Measurements from ENCODE around the gene NKX2-4. TPM values are rescaled to one million over a fixed set of nuclear protein-coding genes. Genes with fewer than 3 reads are reported as not detected.
"Not testable (repeated sequence)": the region's sequence is repeated elsewhere in the genome, so short reads cannot be mapped to it uniquely, and the experiment has no call there.

NKX2-4 gene
- total RNA-seq, 4 donors from 2014 or later, result not detected

- intact Hi-C loops (cut with DNase I; ENCODE audit: low total_unique reads), result no loop called here
- no peaks in the 10 kb centered on the region for H3K4me1 ChIP-seq
- no peaks in the 10 kb centered on the region for H3K36me3 ChIP-seq
- H3K4me3 ChIP-seq, result no peak overlapping the region
- H3K9me3 ChIP-seq, result peaks cover 0 to 7% of the 10 kb centered on the region in 2 donors
- TF ChIP-seq CTCF (IDR thresholded peaks at IDR 0.05), result no peak
- no peak for TF ChIP-seq POLR2A (IDR thresholded peaks at IDR 0.05)
- H3K27me3 ChIP-seq, result no peaks in the 10 kb centered on the region
- no peak for DNase-seq
- H3K27ac ChIP-seq, result no peak overlapping the region
Observed at GRCh38 chr20:21421601-21422236, 24.4 kb upstream of the NKX2-4 start.

GRCh38 chr20:21419147-21419546 lies 21.8 kb upstream of the NKX2-4 start:
- H3K36me3 ChIP-seq; H3K4me3 ChIP-seq; H3K4me1 ChIP-seq; H3K27ac ChIP-seq; intact Hi-C loops (cut with DNase I; ENCODE audit: low total_unique reads); DNase-seq; H3K27me3 ChIP-seq; H3K9me3 ChIP-seq: not testable (repeated sequence)

- H3K9me3 ChIP-seq; DNase-seq; intact Hi-C loops (cut with DNase I; ENCODE audit: low total_unique reads); H3K27ac ChIP-seq; H3K4me1 ChIP-seq; H3K36me3 ChIP-seq; H3K27me3 ChIP-seq; H3K4me3 ChIP-seq: not testable (repeated sequence)
Observed at GRCh38 chr20:21413996-21414395, 16.7 kb upstream of the NKX2-4 start.

GRCh38 chr20:21411725-21412124 lies 14.4 kb upstream of the NKX2-4 start:
- Histone ChIP-seq H3K9me3 (no peaks in the 10 kb centered on the region), H3K4me3 (no peak overlapping the region), H3K4me1 (no peaks in the 10 kb centered on the region), H3K36me3 (no peaks in the 10 kb centered on the region), H3K27me3 (no peaks in the 10 kb centered on the region), H3K27ac (no peak overlapping the region)
- no peak for DNase-seq
- no peak for TF ChIP-seq POLR2A (IDR thresholded peaks at IDR 0.05)
- no peak for TF ChIP-seq CTCF (IDR thresholded peaks at IDR 0.05)
- intact Hi-C loops (cut with DNase I; ENCODE audit: low total_unique reads), result no loop called here

- H3K4me1 ChIP-seq, result no peaks in the 10 kb centered on the region
- TF ChIP-seq CTCF (IDR thresholded peaks at IDR 0.05), result no peak
- no peak overlapping the region for H3K27ac ChIP-seq
- H3K9me3 ChIP-seq, result no peaks in the 10 kb centered on the region
- no peak for DNase-seq
- intact Hi-C loops (cut with DNase I; ENCODE audit: low total_unique reads), result no loop called here
- H3K36me3 ChIP-seq, result no peaks in the 10 kb centered on the region
- H3K4me3 ChIP-seq, result no peak overlapping the region
- peaks cover 11 to 77% of the 10 kb centered on the region in 2 donors for H3K27me3 ChIP-seq
Observed at GRCh38 chr20:21399005-21399475, 1.7 kb upstream of the NKX2-4 start.

DNA sequence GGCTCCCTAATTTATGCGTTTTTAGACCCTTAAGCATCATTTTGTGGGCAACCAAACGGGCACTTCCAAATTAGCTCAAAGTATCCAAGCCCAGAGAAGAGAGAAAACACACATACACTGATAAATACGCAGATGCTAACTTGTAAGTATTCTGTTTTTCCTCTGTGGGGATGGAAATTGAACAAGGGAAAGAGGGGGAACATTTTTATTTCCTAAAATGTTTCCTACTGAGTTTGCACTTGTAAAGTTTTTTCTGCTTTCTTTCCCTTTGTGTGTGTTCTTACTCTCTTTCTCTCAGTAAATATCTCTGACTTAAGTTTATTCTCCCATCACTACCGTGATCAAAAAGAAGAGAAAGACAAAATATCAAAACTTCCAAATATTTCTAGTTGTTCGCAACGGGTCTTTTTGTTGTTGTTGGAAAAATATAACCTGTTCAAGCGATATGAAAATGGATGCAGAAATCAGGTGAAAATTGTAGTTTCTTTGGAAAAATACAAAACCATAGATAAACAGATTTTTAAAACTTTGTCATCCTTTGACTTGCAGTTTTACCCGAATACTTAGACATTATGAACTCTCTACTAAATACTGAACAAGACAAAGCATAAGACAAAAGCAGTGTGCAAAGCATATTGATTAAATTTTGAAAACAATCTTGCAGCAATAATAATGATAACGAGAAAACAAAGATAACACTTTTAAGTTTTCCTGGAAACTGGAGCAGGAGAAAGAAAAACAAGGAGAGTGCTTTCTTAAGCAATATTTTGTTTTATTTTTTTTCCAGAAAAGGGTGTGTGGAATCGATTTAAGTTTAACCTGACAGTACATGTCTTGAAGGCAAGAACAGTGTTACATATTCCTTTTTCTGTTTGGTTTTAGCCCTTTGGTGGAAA lies 1.0 kb upstream of the NKX2-4 start:
- Histone ChIP-seq H3K9me3 (no peaks in the 10 kb centered on the region), H3K27ac (no peak overlapping the region), H3K4me1 (no peaks in the 10 kb centered on the region), H3K27me3 (peaks cover 11 to 80% of the 10 kb centered on the region in 2 donors), H3K4me3 (no peak overlapping the region), H3K36me3 (no peaks in the 10 kb centered on the region)
- no peak for DNase-seq
- intact Hi-C loops (cut with DNase I; ENCODE audit: low total_unique reads), result no loop called here
- TF ChIP-seq POLR2A (IDR thresholded peaks at IDR 0.05), result no peak
- no peak for TF ChIP-seq CTCF (IDR thresholded peaks at IDR 0.05)
